Stimulated activated CD4-positive, alpha-beta T cell treated with anti-CD3 and anti-CD28 coated beads, Interleukin-4, amount 100 ng/mL, for 24 hours (primary cell): ENCODE results near the gene UBAC2.

ENCODE experiments used
- DNase-seq: peaks from one replicate; pipeline ENCODE4 v3.0.0-alpha.2; 2020

The UBAC2 gene

GRCh38 chr13:99250982-99251825, 50.5 kb downstream of the UBAC2 start:
- no peak for DNase-seq

- DNase-seq = no peak
Measured at GRCh38 chr13:99251921-99252320, 51.3 kb downstream of the UBAC2 start.

- no peak for DNase-seq
Measured at GRCh38 chr13:99254830-99255229, 54.2 kb downstream of the UBAC2 start.

GRCh38 chr13:99255271-99255670, 54.6 kb downstream of the UBAC2 start:
- DNase-seq = no peak

GRCh38 chr13:99256283-99256682, 55.6 kb downstream of the UBAC2 start:
- no peak for DNase-seq

GRCh38 chr13:99256709-99257108, 56.1 kb downstream of the UBAC2 start:
- no peak for DNase-seq

- no peak for DNase-seq
Measured at GRCh38 chr13:99257291-99257690, 56.6 kb downstream of the UBAC2 start.

- DNase-seq = peak; percentile 35
Measured at GRCh38 chr13:99258210-99258860, 57.7 kb downstream of the UBAC2 start, which contains the start of gene GPR18. Gene GPR18 (minus strand): TSS chr13:99258379. CDS start chr13:99255872, 2,507 bp downstream.

- peak; percentile 25 for DNase-seq
Measured at GRCh38 chr13:99258946-99259345, 58.3 kb downstream of the UBAC2 start.

- DNase-seq = no peak
Measured at GRCh38 chr13:99260216-99260615, 59.6 kb downstream of the UBAC2 start.

- no peak for DNase-seq
Measured at GRCh38 chr13:99261059-99261458, 60.4 kb downstream of the UBAC2 start.

GRCh38 chr13:99263126-99263785, 62.6 kb downstream of the UBAC2 start:
- DNase-seq = no peak

GRCh38 chr13:99264051-99264450, 63.4 kb downstream of the UBAC2 start:
- DNase-seq = no peak

GRCh38 chr13:99265162-99265800, 64.6 kb downstream of the UBAC2 start:
- DNase-seq = peak; percentile 52

- DNase-seq = no peak
Measured at GRCh38 chr13:99265821-99266426, 65.3 kb downstream of the UBAC2 start.

- DNase-seq = no peak
Measured at GRCh38 chr13:99266827-99267226, 66.2 kb downstream of the UBAC2 start.

GRCh38 chr13:99267927-99268326, 67.3 kb downstream of the UBAC2 start:
- no peak for DNase-seq

- DNase-seq = no peak
Measured at GRCh38 chr13:99268822-99269221, 68.2 kb downstream of the UBAC2 start.

- DNase-seq = peak; percentile 35
Measured at GRCh38 chr13:99269627-99270241, 69.1 kb downstream of the UBAC2 start.

GRCh38 chr13:99270518-99270917, 69.9 kb downstream of the UBAC2 start:
- DNase-seq = no peak

GRCh38 chr13:99271249-99271648, 70.6 kb downstream of the UBAC2 start:
- no peak for DNase-seq

- DNase-seq = no peak
Measured at GRCh38 chr13:99272481-99272880, 71.8 kb downstream of the UBAC2 start.
